Activated T-cell treated with anti-CD3 and anti-CD28 coated beads for 48 hours (primary cell): ENCODE measurements around the gene CTNNA3.
"Not testable (repeated sequence)": the region's sequence is repeated elsewhere in the genome, so short reads cannot be mapped to it uniquely, and the experiment has no call there.

ENCODE experiments used
- DNase-seq: peaks from one replicate; pipeline ENCODE4 v3.0.0-alpha.2; 2020; ENCODE audit warnings: low read depth

Gene CTNNA3

GRCh38 chr10:66378117-66378876 is 1317.7 kb downstream of the CTNNA3 start:
- no peak for DNase-seq

- DNase-seq, result no peak
These were observed 1327.8 kb downstream of the CTNNA3 start for GRCh38 chr10:66368146-66368545.

- no peak for DNase-seq
These were observed 1329.8 kb downstream of the CTNNA3 start for GRCh38 chr10:66366163-66366562.

GRCh38 chr10:66365686-66366085 is 1330.3 kb downstream of the CTNNA3 start:
- no peak for DNase-seq

- no peak for DNase-seq
These were observed 1333.5 kb downstream of the CTNNA3 start for GRCh38 chr10:66362522-66362921.

- not testable (repeated sequence) for DNase-seq
These were observed 1342.2 kb downstream of the CTNNA3 start for GRCh38 chr10:66353822-66354221.

GRCh38 chr10:66353422-66353821 is 1342.6 kb downstream of the CTNNA3 start:
- DNase-seq, result no peak

- no peak for DNase-seq
These were observed 1345.2 kb downstream of the CTNNA3 start for GRCh38 chr10:66350622-66351399.

- DNase-seq, result no peak
These were observed 1346.3 kb downstream of the CTNNA3 start for GRCh38 chr10:66349726-66350125.

- no peak for DNase-seq
These were observed 1346.9 kb downstream of the CTNNA3 start for GRCh38 chr10:66349076-66349475.

- DNase-seq, result no peak
These were observed 1358.8 kb downstream of the CTNNA3 start for GRCh38 chr10:66337211-66337610.

GRCh38 chr10:66336791-66337190 is 1359.2 kb downstream of the CTNNA3 start:
- DNase-seq, result no peak

- not testable (repeated sequence) for DNase-seq
These were observed 1360.2 kb downstream of the CTNNA3 start for GRCh38 chr10:66335753-66336152.

GRCh38 chr10:66329147-66329546 is 1366.8 kb downstream of the CTNNA3 start:
- DNase-seq, result no peak

- DNase-seq, result no peak
These were observed 1369.1 kb downstream of the CTNNA3 start for GRCh38 chr10:66326876-66327275.

- DNase-seq, result no peak
These were observed 1373.2 kb downstream of the CTNNA3 start for GRCh38 chr10:66322777-66323176.

- DNase-seq, result no peak
These were observed 1374.0 kb downstream of the CTNNA3 start for GRCh38 chr10:66321723-66322665.

GRCh38 chr10:66318761-66319160 is 1377.2 kb downstream of the CTNNA3 start:
- DNase-seq, result no peak

- DNase-seq, result no peak
These were observed 1388.2 kb downstream of the CTNNA3 start for GRCh38 chr10:66307826-66308225.

- DNase-seq, result no peak
These were observed 1394.9 kb downstream of the CTNNA3 start for GRCh38 chr10:66301078-66301477.

- DNase-seq, result no peak
These were observed 1400.4 kb downstream of the CTNNA3 start for GRCh38 chr10:66295602-66296001.

GRCh38 chr10:66294538-66294937 is 1401.5 kb downstream of the CTNNA3 start:
- DNase-seq, result no peak
